SU-DHL-6 (cell line): ENCODE results near the gene DOCK1.

Experiments used
- EZH2phosphoT487 ChIP-seq: fragments of 200-600 bp; sonication (generic), shearing (Covaris generic); conservative IDR thresholded peaks from 2 replicates; pipeline ENCODE4 v1.6.1; 2018; ENCODE audit warnings: mild to moderate bottlenecking, antibody characterized with exemption, low read length, moderate library complexity, mixed read lengths
- TF ChIP-seq, protein P1 (sequence below): fragments of 200-600 bp; sonication (generic); IDR thresholded peaks from one replicate; pipeline ENCODE4 v1.5.1; 2017; ENCODE audit warnings: antibody characterized with exemption, mild to moderate bottlenecking, low read length, moderate library complexity; ENCODE audit not compliant: insufficient read depth, poor library complexity, severe bottlenecking

DNA sequence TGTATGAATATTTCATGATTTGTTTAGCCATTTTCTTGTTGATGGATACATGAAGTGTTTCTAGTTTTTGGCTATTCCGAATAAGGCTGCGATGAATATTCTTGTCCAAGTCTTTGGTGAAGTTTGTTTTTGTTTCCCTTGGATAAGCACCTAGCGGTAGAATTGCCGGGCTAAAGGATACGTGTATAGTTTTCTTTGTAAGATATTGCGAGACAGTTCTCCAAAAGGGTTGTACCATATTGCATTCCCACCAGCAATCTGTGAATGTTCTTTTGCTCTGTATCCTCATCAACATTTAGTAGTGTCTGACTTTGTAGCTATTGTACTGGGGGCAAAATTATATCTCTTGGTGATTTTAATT, 142.6 kb downstream of the DOCK1 start:
- TF ChIP-seq, protein P1, sequence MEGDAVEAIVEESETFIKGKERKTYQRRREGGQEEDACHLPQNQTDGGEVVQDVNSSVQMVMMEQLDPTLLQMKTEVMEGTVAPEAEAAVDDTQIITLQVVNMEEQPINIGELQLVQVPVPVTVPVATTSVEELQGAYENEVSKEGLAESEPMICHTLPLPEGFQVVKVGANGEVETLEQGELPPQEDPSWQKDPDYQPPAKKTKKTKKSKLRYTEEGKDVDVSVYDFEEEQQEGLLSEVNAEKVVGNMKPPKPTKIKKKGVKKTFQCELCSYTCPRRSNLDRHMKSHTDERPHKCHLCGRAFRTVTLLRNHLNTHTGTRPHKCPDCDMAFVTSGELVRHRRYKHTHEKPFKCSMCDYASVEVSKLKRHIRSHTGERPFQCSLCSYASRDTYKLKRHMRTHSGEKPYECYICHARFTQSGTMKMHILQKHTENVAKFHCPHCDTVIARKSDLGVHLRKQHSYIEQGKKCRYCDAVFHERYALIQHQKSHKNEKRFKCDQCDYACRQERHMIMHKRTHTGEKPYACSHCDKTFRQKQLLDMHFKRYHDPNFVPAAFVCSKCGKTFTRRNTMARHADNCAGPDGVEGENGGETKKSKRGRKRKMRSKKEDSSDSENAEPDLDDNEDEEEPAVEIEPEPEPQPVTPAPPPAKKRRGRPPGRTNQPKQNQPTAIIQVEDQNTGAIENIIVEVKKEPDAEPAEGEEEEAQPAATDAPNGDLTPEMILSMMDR, result no peak
- TF ChIP-seq EZH2phosphoT487, result no peak
